Adrenal gland (tissue), 12 donors: Measurements from ENCODE around the gene LRRN4. TPM values are rescaled to one million over a fixed set of nuclear protein-coding genes. Genes with fewer than 3 reads are reported as not detected.

Experiments used
- DNase-seq, 7 donors: peaks; one replicate each; pipeline ENCODE4 v3.0.0-alpha.2; 2019 to 2020
- H3K27ac ChIP-seq, 5 donors: fragments of 200-600 bp; sonication (generic) in 4 of 5; 1 replicate in 3 of 5; 2 replicates in 2 of 5; pipeline versions ENCODE4 v1.5.1 to v1.8.0; 2016 to 2020; ENCODE audit warnings: mild to moderate bottlenecking in 1 of 5
- H3K27me3 ChIP-seq: fragments of 200-600 bp; 2 replicates; pipeline ENCODE4 v1.8.0; 2021
- H3K36me3 ChIP-seq, 2 donors: fragments of 200-600 bp; replicated peaks in 1 of 2; 1 replicate in 1 of 2; 2 replicates in 1 of 2; pipeline versions ENCODE4 v1.5.1 to v1.8.0; 2018 to 2022
- H3K4me1 ChIP-seq, 2 donors: fragments of 200-600 bp; replicated peaks in 1 of 2; 1 replicate in 1 of 2; 2 replicates in 1 of 2; pipeline versions ENCODE4 v1.5.1 to v1.8.0; 2018 to 2021
- H3K4me3 ChIP-seq, 4 donors: fragments of 200-600 bp; sonication (generic) in 3 of 4; one replicate each; pipeline ENCODE4 v1.5.1; 2016 to 2018
- H3K9me3 ChIP-seq, 3 donors: fragments of 200-600 bp; sonication (generic) in 1 of 3; replicated peaks in 1 of 3; 1 replicate in 2 of 3; 2 replicates in 1 of 3; pipeline versions ENCODE4 v1.5.1 to v1.8.0; 2016 to 2021
- CTCF ChIP-seq, 6 experiments: fragments of 450-650 bp in 4 of 6; fragments of 200-600 bp in 2 of 6; sonication (generic) in 1 of 6; IDR thresholded peaks; 1 replicate in 5 of 6; 2 replicates in 1 of 6; pipeline versions ENCODE4 v1.5.1 to v1.8.0; 2016 to 2021; ENCODE audit warnings: antibody characterized with exemption in 6 of 6, mild to moderate bottlenecking in 2 of 6, moderate library complexity in 1 of 6
- POLR2A ChIP-seq, 2 donors: fragments of 450-650 bp; IDR thresholded peaks; one replicate each; pipeline ENCODE4 v1.6.1; 2017; ENCODE audit warnings: antibody characterized with exemption in 2 of 2, mild to moderate bottlenecking in 2 of 2, moderate library complexity in 1 of 2
- WGBS, 4 donors: extraction: QIAGEN DNeasy Blood & Tissue Kit in 2 of 4; methylation state at CpG; one replicate each; pipeline versions ENCODE4 v1.1.5 to v1.1.7; 2013 to 2017; 5-methylcytosine and 5-hydroxymethylcytosine counted together
- intact Hi-C, 2 donors: fragments of 100-400 bp; cut with DNase I; formaldehyde crosslinking; loops; one replicate each; pipeline versions ENCODE4 v1.14.1 to v1.15.0; 2022 to 2023
- polyA plus RNA-seq, 3 donors: library from polyadenylated mRNA; stranded (reverse); fragments of 200-250 nt in 2 of 3; fragments of 350-450 nt in 1 of 3; fragmentation: Illumina TruSeq in 1 of 3; extraction: RNeasy Lipid Tissue Mini Kit (QIAGEN cat#74804) in 1 of 3; gene quantifications; one replicate each; pipeline ENCODE4 v1.2.3, GENCODE V29; 2013 to 2014
- total RNA-seq, 9 donors: library from RNA; depleted of rRNA in 4 of 9; stranded (reverse); fragments of >200 nt in 4 of 9; fragments of 120-200 nt in 1 of 9; fragmentation: NEBNext Ultra II Directional in 1 of 9; extraction: Animal tissue kit (Norgen Biotek cat#: 25700) in 1 of 9; gene quantifications; one replicate each; pipeline versions ENCODE4 v1.1.0 to v1.2.4, GENCODE V29; 2013 to 2023
- donor health status: healthy with polysubstance abuse.
- donor health status: Bipolar disorder and iron deficiency.
- donor health status: DM: yes; HTN: yes; CAD: no.
- donor health status: DM: no; HTN: no; CAD: no.
- donor health status: DM: no; HTN: no; CAD: no.
- donor health status: DM: yes; HTN: yes; CAD: no.

The LRRN4 gene
- total and polyA plus RNA-seq, 12 donors, result 0.07 to 0.17 (median 0.11) TPM; not detected in 9

DNA sequence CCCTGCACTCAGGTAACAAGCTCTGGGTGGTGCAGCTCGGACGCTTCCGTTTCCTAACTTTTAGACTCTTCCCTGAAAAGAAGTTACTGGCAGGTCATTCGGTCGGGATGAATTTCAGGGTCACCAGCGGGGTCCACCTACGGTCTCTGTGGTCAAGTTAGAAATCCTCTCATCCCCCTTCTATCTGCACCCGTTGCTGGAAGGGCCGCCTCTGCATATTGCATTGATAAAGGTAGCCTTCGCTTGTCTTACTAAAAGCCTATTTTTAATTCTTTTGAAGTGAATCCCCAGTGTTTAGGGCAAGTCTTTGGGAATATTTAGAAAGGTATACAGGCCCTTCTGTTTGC lies 47.3 kb downstream of the LRRN4 start:
- H3K9me3 ChIP-seq, result no peaks in the 10 kb centered on the region
- H3K27ac ChIP-seq, result peak overlapping the region in 4 of 5 donors; percentile 52 to 89 (median 76)
- 0 to 2% (median 0%) methylated on average over 5 to 10 of the region's 10 CpGs for WGBS, 4 donors
- TF ChIP-seq CTCF (IDR thresholded peaks at IDR 0.05) (no peak), POLR2A (IDR thresholded peaks at IDR 0.05) (no peak)
- peaks cover 14 to 41% of the 10 kb centered on the region in 2 donors for H3K4me1 ChIP-seq
- intact Hi-C loops, result no loop called here
- H3K4me3 ChIP-seq, result peak overlapping the region; percentile 51 to 98 (median 88)
- DNase-seq, result peak in 1 of 7 donors; percentile 9
- H3K36me3 ChIP-seq, result peaks cover 0 to 19% of the 10 kb centered on the region in 2 donors
- H3K27me3 ChIP-seq, result no peaks in the 10 kb centered on the region

GRCh38 chr20:6000871-6001270 lies 53.0 kb downstream of the LRRN4 start:
- H3K27ac ChIP-seq, result no peak overlapping the region
- TF ChIP-seq CTCF (IDR thresholded peaks at IDR 0.05), result no peak
- TF ChIP-seq POLR2A (IDR thresholded peaks at IDR 0.05), result no peak
- no peak overlapping the region for H3K4me3 ChIP-seq
- H3K27me3 ChIP-seq, result no peaks in the 10 kb centered on the region
- no peaks in the 10 kb centered on the region for H3K36me3 ChIP-seq
- WGBS, 4 donors, result 81 to 88% (median 84%) methylated on average over 8 of the region's 8 CpGs
- H3K4me1 ChIP-seq, result peaks cover 0 to 10% of the 10 kb centered on the region in 2 donors
- DNase-seq, result no peak
- intact Hi-C loops, result no loop called here
- H3K9me3 ChIP-seq, result no peaks in the 10 kb centered on the region

GRCh38 chr20:5999783-6000182 lies 54.1 kb downstream of the LRRN4 start:
- H3K4me1 ChIP-seq, result peaks cover 0 to 2% of the 10 kb centered on the region in 2 donors
- TF ChIP-seq POLR2A (IDR thresholded peaks at IDR 0.05), result no peak
- TF ChIP-seq CTCF (IDR thresholded peaks at IDR 0.05), result no peak
- H3K36me3 ChIP-seq, result no peaks in the 10 kb centered on the region
- 95 to 98% (median 96%) methylated on average over 9 of the region's 9 CpGs for WGBS, 4 donors
- DNase-seq, result no peak
- no peak overlapping the region for H3K4me3 ChIP-seq
- H3K27ac ChIP-seq, result no peak overlapping the region
- intact Hi-C loops, result no loop called here
- H3K27me3 ChIP-seq, result no peaks in the 10 kb centered on the region
- no peaks in the 10 kb centered on the region for H3K9me3 ChIP-seq

- 80 to 93% (median 89%) methylated on average over 1 of the region's 1 CpG for WGBS, 4 donors
Measured at GRCh38 chr20:5996765-5997164, 57.1 kb downstream of the LRRN4 start.

More at GRCh38 chr20:5996765-5997164, 57.1 kb downstream of the LRRN4 start:
- Histone ChIP-seq H3K27me3 (no peaks in the 10 kb centered on the region), H3K4me1 (peaks cover under 1 to 4% of the 10 kb centered on the region in 2 donors), H3K36me3 (no peaks in the 10 kb centered on the region), H3K27ac (no peak overlapping the region), H3K9me3 (no peaks in the 10 kb centered on the region), H3K4me3 (no peak overlapping the region)
- TF ChIP-seq CTCF (IDR thresholded peaks at IDR 0.05) (no peak), POLR2A (IDR thresholded peaks at IDR 0.05) (no peak)
- intact Hi-C loops, result no loop called here
- no peak for DNase-seq
